ENCODE results near the gene DTX3L.

Gene DTX3L

DNA sequence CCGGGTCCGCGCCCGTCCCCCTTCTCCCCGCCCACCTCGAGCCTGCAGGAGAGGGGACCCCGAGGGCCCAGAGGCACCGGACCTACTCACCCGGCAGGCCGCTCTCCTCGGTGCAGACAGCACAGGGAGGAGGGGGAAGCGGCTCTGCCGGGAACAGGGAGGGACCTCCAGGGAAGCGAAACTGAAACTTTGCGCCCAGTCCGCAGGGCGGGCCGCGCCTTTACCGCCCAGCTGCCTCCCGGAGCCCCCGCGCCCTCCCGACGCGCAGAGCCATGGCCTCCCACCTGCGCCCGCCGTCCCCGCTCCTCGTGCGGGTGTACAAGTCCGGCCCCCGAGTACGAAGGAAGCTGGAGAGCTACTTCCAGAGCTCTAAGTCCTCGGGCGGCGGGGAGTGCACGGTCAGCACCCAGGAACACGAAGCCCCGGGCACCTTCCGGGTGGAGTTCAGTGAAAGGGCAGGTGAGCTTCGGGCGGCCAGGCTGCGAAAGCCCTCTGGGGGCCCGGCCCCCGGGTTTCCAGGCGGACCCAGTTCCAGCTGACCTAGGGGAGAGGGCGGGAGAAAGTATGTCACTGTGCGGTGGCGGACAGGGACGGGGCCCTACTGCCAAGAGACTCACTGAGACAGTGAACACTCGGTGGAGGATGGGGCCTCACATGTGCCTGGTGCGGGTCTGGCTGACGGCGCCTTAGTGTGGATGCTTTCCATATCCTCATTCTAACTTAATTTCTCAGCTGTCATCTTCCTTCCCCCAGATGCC is at the start of gene DTX3L, which contains the start of gene PARP9:
DTX3L (plus strand) TSS at position 184 of the 758 bp plus-strand sequence; CDS start at position 273, 89 bp downstream.
PARP9 (minus strand) TSS at position 146 of the 758 bp plus-strand sequence. CDS start 4,680 bp downstream, outside the sequence.
- DNase-seq (ENCODE audit: low read depth in 3 of 3, low spot score in 1 of 3), result peak; percentile 37 to 61 (median 57)

DNA sequence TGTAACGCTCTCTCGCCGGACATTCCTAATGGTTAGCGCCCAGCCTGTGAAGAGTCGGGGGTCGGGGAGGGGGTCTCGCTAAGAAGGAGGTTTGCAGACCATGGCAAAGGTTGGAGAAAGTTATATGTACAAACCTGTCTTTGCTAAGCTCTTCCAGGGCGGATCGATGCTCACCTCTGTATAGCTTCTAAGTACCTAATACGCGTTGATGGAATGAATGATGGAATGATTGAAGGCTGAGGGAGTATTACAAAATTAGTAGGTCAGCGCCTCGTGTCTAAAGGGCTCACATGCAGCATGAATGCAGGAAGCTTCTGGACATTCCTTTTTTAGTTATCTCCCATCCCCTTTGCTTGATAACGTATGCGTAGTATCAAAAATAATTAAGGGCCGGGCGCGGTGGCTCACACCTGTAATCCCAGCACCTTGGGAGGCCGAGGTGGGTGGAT is 49.1 kb upstream of the DTX3L start:
- no peak for DNase-seq (ENCODE audit: low read depth in 3 of 3, low spot score in 1 of 3)

DNA sequence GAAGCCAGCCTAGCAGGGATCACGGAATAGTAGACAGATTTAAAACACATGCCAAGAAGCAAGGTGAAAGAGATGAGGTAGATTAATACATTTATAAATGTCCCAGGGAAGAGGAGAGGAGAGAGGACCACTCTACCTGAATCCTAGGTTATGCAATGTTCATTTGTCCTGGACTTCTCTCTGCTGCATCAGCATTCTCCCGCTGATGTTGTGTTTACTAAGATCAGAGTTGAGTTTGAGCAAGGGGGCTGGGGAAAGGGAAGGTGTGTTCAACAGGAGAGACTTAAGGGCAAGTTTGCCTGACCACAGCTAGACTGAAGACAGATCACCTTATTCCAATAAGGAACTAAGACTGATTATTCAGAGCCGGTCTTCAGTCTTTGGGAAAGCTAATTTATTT is 48.3 kb upstream of the DTX3L start:
- DNase-seq (ENCODE audit: low read depth in 3 of 3, low spot score in 1 of 3), result no peak

DNA sequence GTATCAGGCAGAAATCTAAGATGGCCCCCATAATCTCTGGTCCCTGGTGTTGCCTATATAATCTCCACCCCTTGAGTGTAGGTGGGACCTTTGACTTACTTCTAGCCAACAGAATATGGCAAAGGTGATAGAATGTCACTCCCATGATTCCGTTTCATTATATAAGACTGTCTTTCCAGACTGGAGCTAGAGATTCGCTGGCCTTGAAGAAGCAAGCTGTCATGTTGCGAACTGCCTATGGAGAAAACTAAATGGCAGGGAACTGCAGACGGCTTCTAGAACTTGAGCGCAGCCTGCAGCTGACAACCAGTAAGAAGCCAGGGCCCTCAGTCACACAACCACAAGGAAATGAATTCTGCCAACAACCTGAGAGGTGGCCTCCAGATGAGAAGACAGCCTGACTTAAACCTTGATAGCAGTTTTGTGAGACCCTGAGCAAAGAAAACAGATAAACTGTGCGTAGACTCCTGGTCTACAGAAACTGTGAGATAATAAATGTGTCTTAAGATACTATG is 47.2 kb upstream of the DTX3L start:
- no peak for DNase-seq (ENCODE audit: low read depth in 3 of 3, low spot score in 1 of 3)

DNA sequence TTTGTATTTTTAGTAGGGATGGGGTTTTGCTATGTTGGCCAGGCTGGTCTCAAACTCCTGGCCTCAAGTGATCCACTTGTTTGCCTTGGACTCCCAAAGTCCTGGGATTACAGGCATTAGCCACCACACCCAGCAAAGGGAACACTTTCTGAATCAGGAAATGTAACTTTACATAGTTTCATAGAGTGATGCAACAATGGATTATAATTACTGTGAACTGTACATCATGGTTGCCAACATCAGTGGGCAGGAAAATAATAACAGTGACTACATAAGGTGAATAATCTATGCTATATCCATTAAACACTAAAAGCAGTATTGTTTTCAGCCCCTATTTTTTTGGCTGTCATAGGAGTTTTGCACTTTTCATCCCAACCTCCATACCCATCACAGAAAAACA is 44.4 kb upstream of the DTX3L start:
- DNase-seq (ENCODE audit: low read depth in 3 of 3, low spot score in 1 of 3), result no peak

DNA sequence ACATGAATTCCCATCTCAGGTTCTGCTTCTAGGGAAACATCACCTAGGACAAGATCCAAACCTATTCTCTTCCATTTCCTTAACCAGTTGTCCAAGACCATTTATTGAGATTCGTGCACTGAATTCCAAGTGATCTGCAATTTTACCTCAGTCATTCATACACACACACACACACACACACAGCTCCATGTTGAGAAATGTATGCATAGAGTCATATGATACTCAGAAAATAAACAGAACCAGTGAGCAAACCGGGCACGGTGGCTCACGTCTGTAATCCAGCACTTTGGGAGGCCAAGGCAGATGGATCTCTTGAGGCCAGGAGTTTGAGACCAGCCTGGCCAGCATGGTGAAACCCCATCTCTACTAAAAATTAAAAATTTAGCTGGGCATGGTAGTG is 43.3 kb upstream of the DTX3L start:
- no peak for DNase-seq (ENCODE audit: low read depth in 3 of 3, low spot score in 1 of 3)

DNA sequence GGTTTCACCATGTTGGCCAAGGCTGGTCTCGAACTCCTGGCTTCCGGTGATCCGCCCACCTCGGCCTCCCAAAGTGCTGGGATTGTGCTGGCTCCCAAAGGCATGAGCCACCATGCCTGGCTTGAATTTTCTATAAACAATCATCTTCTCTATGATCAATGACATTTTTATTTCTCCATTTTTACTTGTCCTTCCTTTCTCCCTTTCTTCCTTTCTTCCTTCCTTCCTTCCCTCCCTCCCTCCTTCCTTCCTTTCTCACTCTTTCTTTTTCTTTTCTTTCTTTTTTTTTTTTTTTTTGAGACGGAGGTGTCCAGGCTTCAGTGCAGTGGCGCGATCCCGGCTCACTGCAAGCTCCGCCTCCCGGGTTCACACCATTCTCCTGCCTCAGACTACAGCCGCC is 40.8 kb upstream of the DTX3L start:
- no peak for DNase-seq (ENCODE audit: low read depth in 3 of 3, low spot score in 1 of 3)

DNA sequence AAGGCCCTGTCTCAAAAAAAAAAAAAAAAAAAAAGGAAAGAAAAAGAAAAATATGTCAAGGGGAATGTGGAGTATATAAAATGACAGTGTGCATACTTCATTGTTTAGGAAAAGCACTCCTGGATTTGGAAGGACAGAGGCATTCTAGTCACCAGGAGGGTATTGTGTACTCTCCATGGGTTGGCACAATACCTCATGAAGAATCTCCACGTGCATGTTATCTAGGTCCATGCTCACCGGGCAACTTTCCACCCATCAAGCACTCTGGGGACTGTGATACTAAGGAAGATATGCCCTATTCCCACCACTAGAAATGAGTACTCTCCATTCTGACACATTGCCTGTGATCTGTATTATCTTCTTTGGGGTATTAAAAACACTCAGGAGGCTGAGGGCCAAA is 34.0 kb upstream of the DTX3L start:
- DNase-seq (ENCODE audit: low read depth in 3 of 3, low spot score in 1 of 3), result no peak

DNA sequence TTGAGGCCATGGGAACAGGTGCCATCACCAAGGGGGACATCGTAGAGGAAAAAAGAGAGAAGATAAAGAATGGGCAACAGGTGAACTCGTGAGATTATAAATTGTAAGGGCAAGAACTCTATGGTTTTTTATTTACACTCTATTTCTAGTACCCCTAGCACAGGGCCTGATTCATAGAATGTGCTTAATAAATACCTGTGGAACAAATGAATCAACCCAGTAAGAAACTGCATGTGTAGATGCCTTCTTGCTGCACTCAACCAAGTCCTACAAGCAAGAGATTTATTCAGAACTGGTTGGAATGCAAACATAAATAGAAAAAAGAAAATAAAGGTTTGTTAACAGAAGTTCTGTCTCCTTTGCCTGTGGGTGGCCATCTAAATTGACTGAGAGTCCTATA is 30.7 kb upstream of the DTX3L start:
- DNase-seq (ENCODE audit: low read depth in 3 of 3, low spot score in 1 of 3), result no peak

DNA sequence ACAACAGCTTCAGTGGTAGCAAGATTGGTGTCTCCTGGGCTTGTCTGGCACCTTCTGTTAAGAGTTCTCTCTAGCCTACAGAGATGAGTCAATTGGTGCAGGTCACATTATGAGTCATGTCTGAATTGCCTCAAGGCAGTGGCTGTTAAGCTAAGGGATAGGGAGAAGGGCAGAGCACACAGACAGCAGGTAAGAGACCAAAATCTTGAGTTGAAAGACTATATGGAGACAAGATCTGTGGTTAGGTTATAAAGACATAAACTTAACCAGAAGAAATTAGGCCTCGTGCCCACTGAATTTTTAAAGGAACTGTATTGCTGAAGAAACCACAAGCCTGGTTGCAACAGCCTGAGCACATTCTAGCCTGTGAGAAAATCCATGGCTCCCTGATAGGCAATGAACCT is 30.2 kb upstream of the DTX3L start:
- no peak for DNase-seq (ENCODE audit: low read depth in 3 of 3, low spot score in 1 of 3)

DNA sequence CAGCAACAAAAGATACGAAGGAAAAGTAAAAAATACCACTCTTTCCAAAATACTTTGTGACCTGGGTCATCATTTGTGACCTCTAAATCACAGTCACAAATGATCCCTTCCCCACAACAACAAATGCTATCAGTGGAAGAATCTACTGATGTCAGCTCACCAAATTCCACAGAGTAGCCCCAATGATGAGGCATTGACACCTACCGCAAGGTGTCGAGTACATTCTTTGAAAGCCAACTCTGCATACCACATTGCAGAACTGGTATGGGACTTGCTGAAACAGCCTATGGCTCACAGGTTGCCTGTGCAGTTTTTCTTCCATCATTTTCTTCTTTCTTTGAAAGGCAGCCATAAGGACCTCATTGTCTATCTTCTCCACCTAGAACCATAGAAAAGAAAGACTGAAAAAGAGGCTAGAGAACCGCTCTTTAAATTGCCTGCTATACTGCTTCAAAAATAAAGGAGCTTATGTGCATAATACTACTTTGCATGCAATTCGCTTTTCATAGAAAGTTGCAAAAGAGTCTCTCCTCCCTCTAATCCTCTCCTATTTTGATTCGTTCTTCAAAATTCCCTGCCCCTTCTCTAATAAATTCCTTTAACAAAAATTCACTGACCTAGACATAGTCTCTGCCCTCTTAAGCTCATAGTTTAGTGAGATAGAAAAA is 28.0 kb upstream of the DTX3L start:
- no peak for DNase-seq (ENCODE audit: low read depth in 3 of 3, low spot score in 1 of 3)

DNA sequence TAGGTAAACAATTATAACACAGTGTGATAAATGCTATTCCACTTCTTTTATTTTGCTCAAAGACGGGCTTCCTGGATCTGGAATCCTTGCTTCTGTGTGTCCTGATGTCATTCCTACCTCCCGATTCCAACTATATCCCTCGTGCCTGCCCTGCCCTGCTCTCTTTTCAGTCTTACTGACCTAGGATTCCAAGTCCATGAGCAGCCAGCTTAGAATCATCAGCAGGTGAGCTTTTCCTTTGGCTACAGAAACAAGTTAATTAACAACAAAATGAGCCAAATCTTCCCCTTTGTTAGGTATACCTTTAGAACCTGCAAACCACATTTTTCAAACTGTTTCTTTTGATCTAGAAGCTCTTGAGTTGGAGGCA is 27.5 kb upstream of the DTX3L start:
- DNase-seq (ENCODE audit: low read depth in 3 of 3, low spot score in 1 of 3), result no peak

DNA sequence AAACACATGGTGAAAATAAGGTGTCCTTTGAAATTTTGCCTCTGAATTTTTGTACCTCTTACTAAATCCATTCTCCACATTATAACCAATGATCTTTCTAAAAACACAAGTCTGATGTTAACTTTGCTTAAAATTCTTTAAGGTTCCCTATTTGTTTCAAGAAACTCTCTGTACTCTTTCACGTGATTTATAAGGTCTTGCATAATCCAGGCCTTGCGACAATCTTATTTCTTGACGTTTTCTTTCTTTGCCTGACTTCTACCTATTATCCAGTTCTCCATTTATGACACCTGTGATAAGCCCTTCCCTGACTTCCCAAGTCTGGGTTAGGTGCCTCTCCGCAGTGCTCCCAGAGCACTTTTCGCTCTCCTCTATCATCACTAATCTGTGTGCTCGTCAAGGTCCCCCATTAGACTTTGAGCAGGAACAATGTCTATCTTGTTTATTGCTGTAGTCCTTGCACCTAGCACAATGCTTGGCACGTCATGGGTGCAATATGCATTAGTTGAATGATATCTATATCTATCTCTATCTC is 25.1 kb upstream of the DTX3L start:
- no peak for DNase-seq (ENCODE audit: low read depth in 3 of 3, low spot score in 1 of 3)

DNA sequence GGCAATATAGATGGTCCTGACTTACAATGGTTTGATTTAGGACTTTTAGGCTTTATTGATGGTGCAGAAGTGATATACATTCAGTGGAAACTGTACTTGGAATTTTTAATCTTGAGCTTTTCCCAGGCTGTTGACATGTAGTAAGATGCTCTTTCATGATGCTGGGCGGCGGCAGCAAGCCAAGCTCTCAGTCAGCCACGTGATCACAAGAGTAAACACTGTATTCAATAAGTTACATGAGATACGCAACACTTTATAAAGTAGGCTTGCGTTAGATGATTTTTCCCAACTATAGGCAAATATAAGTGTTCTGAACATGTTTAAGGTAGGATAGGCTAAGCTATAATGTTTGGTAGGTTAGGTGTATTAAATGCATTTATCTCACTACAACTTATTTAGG is 18.0 kb upstream of the DTX3L start:
- no peak for DNase-seq (ENCODE audit: low read depth in 3 of 3, low spot score in 1 of 3)

DNA sequence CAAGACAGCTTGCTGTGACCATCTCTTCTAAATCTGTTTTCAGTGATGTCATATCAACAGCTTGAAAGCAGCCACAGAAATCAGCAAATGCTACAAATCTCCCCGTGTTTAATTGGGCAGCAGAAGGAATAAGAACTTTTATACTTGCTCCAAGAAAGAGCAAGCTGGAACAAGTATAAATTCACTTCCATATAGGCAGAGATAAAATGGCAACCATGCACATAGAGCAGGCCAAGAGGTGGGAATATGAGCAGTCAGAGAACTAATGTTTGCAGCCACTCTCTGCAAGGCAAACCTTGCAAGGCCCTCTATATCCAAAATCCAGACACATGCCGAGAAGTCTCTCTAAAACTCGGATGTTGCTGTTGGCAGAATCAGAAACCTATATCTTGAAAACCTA is 16.1 kb upstream of the DTX3L start:
- no peak for DNase-seq (ENCODE audit: low read depth in 3 of 3, low spot score in 1 of 3)

DNA sequence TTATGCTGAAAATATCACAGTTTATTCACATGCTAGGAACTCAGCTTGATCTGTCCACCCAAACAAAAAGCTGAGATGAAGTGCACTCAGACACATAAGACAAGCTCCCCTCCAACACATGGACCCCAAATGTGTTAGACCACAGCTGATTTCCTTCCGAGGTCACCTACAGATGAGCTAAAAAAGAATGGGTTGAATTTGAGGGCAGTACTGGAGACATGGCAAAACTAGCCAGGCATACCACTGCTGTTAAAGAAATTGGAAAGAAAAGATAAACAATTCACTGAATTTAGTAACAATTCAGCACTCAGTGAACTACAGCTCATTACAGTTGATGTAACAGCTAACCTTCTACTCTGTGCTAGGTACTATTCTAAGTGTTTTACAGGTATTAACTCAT is 15.5 kb upstream of the DTX3L start:
- DNase-seq (ENCODE audit: low read depth in 3 of 3, low spot score in 1 of 3), result no peak

DNA sequence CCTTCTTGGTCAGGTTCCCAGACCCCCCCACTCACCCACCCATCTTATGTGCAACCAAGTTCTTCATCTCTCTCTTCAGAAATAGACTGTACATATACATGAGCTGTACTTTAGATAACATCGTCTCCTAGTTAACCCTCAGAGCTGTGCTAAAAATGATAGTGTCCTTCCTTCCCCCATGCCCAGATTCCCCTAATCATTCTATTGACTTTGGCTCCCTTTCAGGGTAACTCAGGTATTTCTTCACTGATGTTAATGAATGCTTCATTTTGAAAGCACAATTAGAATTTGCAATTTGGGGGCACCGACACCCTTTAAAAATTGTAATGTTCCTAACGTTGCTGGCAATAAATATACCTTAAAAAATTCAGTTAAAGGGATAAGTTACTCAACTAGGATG is 11.0 kb upstream of the DTX3L start:
- DNase-seq (ENCODE audit: low read depth in 3 of 3, low spot score in 1 of 3), result no peak

DNA sequence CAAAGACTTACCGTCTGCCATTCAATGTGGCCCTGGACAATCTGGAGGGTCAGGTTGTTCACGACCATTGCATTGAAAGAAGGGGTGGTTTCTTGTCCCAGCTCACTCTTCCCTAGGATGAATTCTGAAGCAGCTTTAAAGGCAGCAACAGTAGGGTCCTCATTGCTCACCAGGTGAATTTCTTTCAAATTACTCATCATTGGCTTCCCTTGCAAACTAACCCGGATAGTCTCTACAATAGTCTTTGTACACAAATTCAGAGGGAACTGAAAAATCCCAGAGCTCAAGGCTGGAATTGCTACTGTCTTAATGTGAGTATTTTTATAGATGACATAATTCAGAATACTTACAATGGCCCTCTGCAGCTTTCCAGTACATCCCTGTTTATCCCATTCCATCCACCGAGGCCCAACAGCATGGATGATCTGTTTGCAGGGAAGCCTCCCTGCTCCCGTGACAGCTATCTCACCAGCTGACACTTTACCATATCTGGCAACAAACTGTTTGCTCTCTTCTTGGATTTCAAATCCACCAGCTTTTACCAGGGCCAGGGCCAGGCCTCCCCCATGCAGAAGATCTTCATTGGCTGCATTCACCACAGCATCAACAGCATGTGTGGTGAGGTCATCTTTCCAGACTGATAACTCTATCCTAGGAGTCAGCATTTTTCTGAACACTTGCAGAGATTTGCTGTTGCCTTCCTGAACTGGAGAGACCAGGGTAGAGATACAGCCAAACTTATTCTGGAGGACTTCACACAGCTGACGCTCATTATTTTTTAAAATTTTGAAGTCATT is 8.7 kb upstream of the DTX3L start:
- DNase-seq (ENCODE audit: low read depth in 3 of 3, low spot score in 1 of 3), result no peak

DNA sequence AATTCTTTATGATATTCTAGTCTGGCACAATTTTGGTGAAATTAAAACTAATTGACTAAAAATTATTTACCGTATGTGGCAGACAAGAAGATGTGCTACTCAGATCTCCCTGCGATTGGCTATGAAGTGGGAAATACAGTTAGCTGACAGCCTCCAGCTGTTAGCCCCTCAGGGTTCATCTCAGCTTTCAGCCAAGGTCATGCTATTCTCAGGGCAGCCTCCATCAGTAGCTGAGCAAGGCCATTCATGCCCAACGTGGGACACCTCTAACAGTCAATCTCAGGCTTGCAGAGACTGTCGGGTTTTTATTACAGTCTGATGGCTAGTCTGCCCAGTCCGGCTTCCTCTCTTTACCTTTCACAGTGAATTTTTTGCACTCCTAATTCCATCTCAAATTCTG is 6.8 kb upstream of the DTX3L start:
- no peak for DNase-seq (ENCODE audit: low read depth in 3 of 3, low spot score in 1 of 3)

DNA sequence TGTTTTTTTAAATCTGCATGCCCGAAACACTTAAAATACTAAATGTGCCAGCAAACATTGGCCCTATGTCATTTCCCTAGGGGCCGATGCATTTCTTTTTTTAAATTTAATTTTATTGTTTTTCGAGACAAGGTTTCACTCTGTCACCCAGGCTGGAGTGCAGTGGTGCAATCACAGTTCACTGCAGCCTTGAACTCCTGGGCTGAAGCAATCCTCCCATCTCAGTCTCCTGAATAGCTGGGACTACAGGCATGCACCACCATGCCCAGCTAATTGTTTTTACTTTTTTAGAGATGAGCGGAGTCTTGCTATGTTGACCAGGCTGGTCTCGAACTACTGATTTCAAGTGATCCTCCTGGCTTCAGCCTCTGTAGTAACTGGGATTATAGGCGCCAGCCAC is 5.5 kb upstream of the DTX3L start:
- DNase-seq (ENCODE audit: low read depth in 3 of 3, low spot score in 1 of 3), result no peak

DNA sequence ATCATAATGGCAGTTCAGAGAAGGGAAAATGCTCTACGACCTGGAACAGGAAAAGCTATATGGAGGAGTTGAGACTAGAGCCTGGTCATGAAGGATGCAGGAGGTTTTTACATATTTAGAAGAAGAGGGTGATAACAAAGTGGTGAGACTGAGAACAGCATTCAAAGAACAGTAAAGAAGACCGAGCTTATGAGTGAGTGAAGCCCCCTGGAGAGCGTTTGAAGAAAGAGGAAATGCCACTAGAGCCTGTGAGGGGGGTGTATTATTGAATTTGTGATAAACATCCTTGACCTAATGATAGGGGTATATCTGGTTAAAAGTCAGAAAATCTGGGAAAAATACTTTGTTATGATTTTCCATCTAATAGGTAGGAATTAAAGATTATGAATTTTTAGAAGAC is 4.2 kb upstream of the DTX3L start:
- no peak for DNase-seq (ENCODE audit: low read depth in 3 of 3, low spot score in 1 of 3)
